Astrocyte (in vitro differentiated cells and primary cell): ENCODE data around the gene KLLN. TPM values are rescaled to one million over a fixed set of nuclear protein-coding genes. Genes with fewer than 3 reads are reported as not detected.
A peak's percentile ranks its signal among the peaks of the same experiment; 100 is the strongest.

ENCODE experiments used
- DNase-seq: peaks from one replicate; pipeline ENCODE4 v3.0.0-alpha.2; 2010; ENCODE audit warnings: low read depth
- FAIRE-seq: peaks from 2 replicates; lab custom pipeline; 2011; peaks lifted over from hg19 to GRCh38; lab: Jason Lieb, UNC
- H2AFZ ChIP-seq: 2 replicates; pipeline ENCODE4 v1.6.0; 2012; ENCODE audit warnings: low read depth, low read length, inconsistent platforms
- H3K27ac ChIP-seq: 2 replicates; pipeline ENCODE4 v1.5.1; 2011; ENCODE audit warnings: low read depth, low read length, inconsistent platforms
- H3K27me3 ChIP-seq: 2 replicates; pipeline ENCODE4 v1.6.0; 2011; ENCODE audit warnings: low read length, inconsistent platforms; ENCODE audit not compliant: insufficient read depth
- H3K36me3 ChIP-seq: 2 replicates; pipeline ENCODE4 v1.5.1; 2011; ENCODE audit warnings: low read length, inconsistent platforms; ENCODE audit not compliant: insufficient read depth
- H3K4me1 ChIP-seq: 2 replicates; pipeline ENCODE4 v1.5.1; 2011; ENCODE audit warnings: low read length, inconsistent platforms; ENCODE audit not compliant: insufficient read depth
- H3K4me2 ChIP-seq: 2 replicates; pipeline ENCODE4 v1.6.0; 2012; ENCODE audit warnings: low read length, inconsistent platforms
- H3K4me3 ChIP-seq: 2 replicates; pipeline ENCODE4 v1.5.1; 2011; ENCODE audit warnings: low read depth, mild to moderate bottlenecking, low read length, inconsistent platforms; ENCODE audit not compliant: insufficient read depth
- H3K79me2 ChIP-seq: 2 replicates; pipeline ENCODE4 v1.6.0; 2012; ENCODE audit warnings: mild to moderate bottlenecking, low read length, inconsistent platforms; ENCODE audit not compliant: insufficient read depth
- H3K9ac ChIP-seq: 2 replicates; pipeline ENCODE4 v1.6.0; 2012; ENCODE audit warnings: mild to moderate bottlenecking, low read length, inconsistent platforms
- H3K9me3 ChIP-seq: 2 replicates; pipeline ENCODE4 v1.5.1; 2012; ENCODE audit warnings: low read depth, mild to moderate bottlenecking, low read length, inconsistent platforms; ENCODE audit not compliant: insufficient read depth
- H4K20me1 ChIP-seq: 2 replicates; pipeline ENCODE4 v1.6.0; 2012; ENCODE audit warnings: low read length, inconsistent platforms; ENCODE audit not compliant: insufficient read depth
- H3K27ac Mint-ChIP-seq: one replicate; pipeline ENCODE4 v1.8.0; 2021; ENCODE audit warnings: mild to moderate bottlenecking, mixed read lengths; ENCODE audit not compliant: unreplicated experiment
- H3K27me3 Mint-ChIP-seq: one replicate; pipeline ENCODE4 v1.8.0; 2021; ENCODE audit warnings: low read depth, mixed read lengths; ENCODE audit not compliant: unreplicated experiment
- H3K36me3 Mint-ChIP-seq: one replicate; pipeline ENCODE4 v1.8.0; 2021; ENCODE audit warnings: low read depth, mixed read lengths; ENCODE audit not compliant: unreplicated experiment
- H3K4me1 Mint-ChIP-seq: one replicate; pipeline ENCODE4 v1.8.0; 2021; ENCODE audit warnings: low read depth, mixed read lengths; ENCODE audit not compliant: unreplicated experiment
- H3K4me3 Mint-ChIP-seq: one replicate; pipeline ENCODE4 v1.8.0; 2021; ENCODE audit warnings: mild to moderate bottlenecking, moderate library complexity, mixed read lengths; ENCODE audit not compliant: unreplicated experiment
- H3K9me3 Mint-ChIP-seq: one replicate; pipeline ENCODE4 v1.8.0; 2021; ENCODE audit warnings: mild to moderate bottlenecking, mixed read lengths; ENCODE audit not compliant: unreplicated experiment
- EZH2 ChIP-seq: IDR thresholded peaks from 2 replicates; pipeline ENCODE4 v1.6.1; 2012; ENCODE audit warnings: mild to moderate bottlenecking, low read length, inconsistent platforms; ENCODE audit not compliant: insufficient read depth
- total RNA-seq: library from RNA; stranded (reverse); gene quantifications from 2 replicates; pipeline ENCODE4 v1.2.1, GENCODE V29; 2021
- TF ChIP-seq, protein P1 (sequence below): IDR thresholded peaks from 2 replicates; pipeline ENCODE4 v1.5.1; 2011; ENCODE audit warnings: low read depth, mild to moderate bottlenecking, inconsistent platforms, low read length, moderate library complexity; ENCODE audit not compliant: insufficient read depth

The KLLN gene
- total RNA-seq, 1 donor from 2014 or later = 1.5 TPM

DNA sequence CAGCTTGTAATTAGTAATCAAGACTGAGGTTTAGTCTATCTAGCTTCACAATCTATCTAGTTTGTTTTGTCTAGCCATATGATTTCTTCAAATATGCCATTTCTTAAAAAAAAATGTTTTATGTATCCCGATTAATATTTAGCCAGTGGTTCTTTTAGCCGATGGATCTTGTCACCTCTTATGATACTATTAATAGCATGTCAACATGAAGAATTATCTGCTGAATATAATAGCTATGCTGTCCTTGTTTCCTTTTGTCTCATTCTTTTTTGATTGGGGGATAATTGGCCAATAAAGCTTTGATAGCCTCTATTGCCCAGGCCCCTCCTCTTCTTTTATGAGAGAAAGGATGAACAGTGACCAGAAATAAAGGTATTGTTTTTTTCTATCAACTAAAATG, 32.9 kb upstream of the KLLN start:
- H3K36me3 ChIP-seq = no peaks in the 10 kb centered on the region
- H3K4me2 ChIP-seq = no peak overlapping the region
- FAIRE-seq (no peak), DNase-seq (no peak)
- no peak overlapping the region for H3K4me3 ChIP-seq
- H3K9me3 ChIP-seq = no peaks in the 10 kb centered on the region
- H3K27ac ChIP-seq = peak overlapping the region; percentile 2
- no peaks in the 10 kb centered on the region for H3K27me3 ChIP-seq
- TF ChIP-seq, protein P1, sequence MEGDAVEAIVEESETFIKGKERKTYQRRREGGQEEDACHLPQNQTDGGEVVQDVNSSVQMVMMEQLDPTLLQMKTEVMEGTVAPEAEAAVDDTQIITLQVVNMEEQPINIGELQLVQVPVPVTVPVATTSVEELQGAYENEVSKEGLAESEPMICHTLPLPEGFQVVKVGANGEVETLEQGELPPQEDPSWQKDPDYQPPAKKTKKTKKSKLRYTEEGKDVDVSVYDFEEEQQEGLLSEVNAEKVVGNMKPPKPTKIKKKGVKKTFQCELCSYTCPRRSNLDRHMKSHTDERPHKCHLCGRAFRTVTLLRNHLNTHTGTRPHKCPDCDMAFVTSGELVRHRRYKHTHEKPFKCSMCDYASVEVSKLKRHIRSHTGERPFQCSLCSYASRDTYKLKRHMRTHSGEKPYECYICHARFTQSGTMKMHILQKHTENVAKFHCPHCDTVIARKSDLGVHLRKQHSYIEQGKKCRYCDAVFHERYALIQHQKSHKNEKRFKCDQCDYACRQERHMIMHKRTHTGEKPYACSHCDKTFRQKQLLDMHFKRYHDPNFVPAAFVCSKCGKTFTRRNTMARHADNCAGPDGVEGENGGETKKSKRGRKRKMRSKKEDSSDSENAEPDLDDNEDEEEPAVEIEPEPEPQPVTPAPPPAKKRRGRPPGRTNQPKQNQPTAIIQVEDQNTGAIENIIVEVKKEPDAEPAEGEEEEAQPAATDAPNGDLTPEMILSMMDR = no peak
- no peak for TF ChIP-seq EZH2
- Mint-ChIP-seq H3K27me3 (no peaks in the 10 kb centered on the region), H3K27ac (no peak overlapping the region), H3K4me3 (no peak overlapping the region), H3K36me3 (peaks cover 19% of the 10 kb centered on the region), H3K9me3 (peaks cover 11% of the 10 kb centered on the region), H3K4me1 (peaks cover 14% of the 10 kb centered on the region)
- no peak overlapping the region for H2AFZ ChIP-seq
- H3K4me1 ChIP-seq = no peaks in the 10 kb centered on the region
- H3K9ac ChIP-seq = no peak overlapping the region
- H4K20me1 ChIP-seq = peaks cover 60% of the 10 kb centered on the region
- peaks cover 81% of the 10 kb centered on the region for H3K79me2 ChIP-seq

DNA sequence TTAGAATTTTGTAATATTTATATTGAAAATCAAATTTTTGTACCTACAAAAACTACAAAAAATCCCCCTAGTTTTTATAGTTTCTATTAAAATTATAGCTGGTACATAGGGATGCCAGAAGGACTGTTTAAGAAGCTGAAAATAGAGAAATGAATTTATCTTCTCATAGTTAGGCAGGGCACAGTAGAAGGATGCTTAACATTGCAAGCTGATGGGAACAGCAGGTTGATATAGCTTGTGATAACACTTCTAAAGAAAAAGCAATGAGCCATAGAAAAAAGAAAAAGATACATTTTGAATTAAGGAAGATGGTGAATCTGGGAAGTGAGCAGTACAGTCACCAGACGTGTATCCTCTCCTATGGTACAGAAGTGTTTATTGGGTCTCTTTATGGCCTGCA, 32.1 kb upstream of the KLLN start:
- no peaks in the 10 kb centered on the region for H3K27me3 Mint-ChIP-seq
- Histone ChIP-seq H3K4me2 (no peak overlapping the region), H3K27ac (no peak overlapping the region), H3K9me3 (no peaks in the 10 kb centered on the region), H4K20me1 (peaks cover 67% of the 10 kb centered on the region), H3K79me2 (peaks cover 83% of the 10 kb centered on the region), H2AFZ (no peak overlapping the region), H3K27me3 (no peaks in the 10 kb centered on the region), H3K4me3 (no peak overlapping the region), H3K36me3 (no peaks in the 10 kb centered on the region), H3K4me1 (no peaks in the 10 kb centered on the region), H3K9ac (no peak overlapping the region)
- DNase-seq (no peak), FAIRE-seq (no peak)
- H3K36me3 Mint-ChIP-seq = peaks cover 14% of the 10 kb centered on the region
- H3K27ac Mint-ChIP-seq = no peak overlapping the region
- H3K4me3 Mint-ChIP-seq = no peak overlapping the region
- no peak for TF ChIP-seq EZH2
- TF ChIP-seq, protein P1 = no peak
- H3K9me3 Mint-ChIP-seq = peaks cover 11% of the 10 kb centered on the region
- H3K4me1 Mint-ChIP-seq = peaks cover 12% of the 10 kb centered on the region

DNA sequence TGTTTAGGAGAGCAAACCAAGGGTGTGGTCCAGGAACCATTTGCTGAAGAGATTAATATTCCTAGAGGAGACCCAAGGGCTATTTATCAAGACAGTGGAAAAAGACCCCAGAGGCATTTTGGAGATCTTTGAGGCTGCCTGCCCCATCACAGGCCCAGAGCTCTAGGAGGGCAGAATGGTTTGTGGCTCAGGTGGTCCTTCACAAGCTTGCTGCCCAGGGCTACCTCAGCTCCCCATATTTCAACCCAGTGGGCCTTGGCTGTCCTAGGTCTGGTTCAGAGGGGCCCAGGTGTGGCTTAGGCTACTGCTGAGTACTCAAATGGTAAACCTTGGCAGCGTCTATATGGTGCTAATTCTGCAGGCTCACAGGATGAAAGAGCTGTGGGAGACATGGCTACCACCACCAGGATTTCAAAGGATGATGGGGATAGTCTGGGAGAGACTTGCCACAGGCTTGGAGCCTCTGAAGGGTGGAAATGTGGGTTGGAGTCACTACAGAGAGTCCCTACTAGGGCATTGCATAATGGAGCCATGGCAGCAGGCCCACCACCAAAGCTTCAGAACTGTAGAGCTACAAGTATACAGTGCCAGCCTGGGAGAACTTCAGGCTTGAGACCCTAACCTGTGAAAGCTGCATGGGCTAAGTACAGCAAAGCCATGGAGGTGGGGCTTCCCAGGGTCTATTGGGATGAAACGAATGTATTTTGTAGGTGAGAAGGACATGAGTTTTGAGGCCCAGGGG, 24.4 kb upstream of the KLLN start:
- peaks cover 72% of the 10 kb centered on the region for H4K20me1 ChIP-seq
- peaks cover 100% of the 10 kb centered on the region for H3K79me2 ChIP-seq
- no peaks in the 10 kb centered on the region for H3K4me1 ChIP-seq
- no peaks in the 10 kb centered on the region for H3K9me3 ChIP-seq
- FAIRE-seq (no peak), DNase-seq (no peak)
- no peak overlapping the region for H3K27ac ChIP-seq
- H3K9ac ChIP-seq = no peak overlapping the region
- no peak overlapping the region for H3K4me2 ChIP-seq
- Mint-ChIP-seq H3K27ac (no peak overlapping the region), H3K36me3 (peaks cover 14% of the 10 kb centered on the region), H3K4me1 (peaks cover 4% of the 10 kb centered on the region), H3K27me3 (no peaks in the 10 kb centered on the region), H3K4me3 (no peak overlapping the region), H3K9me3 (no peaks in the 10 kb centered on the region)
- H2AFZ ChIP-seq = no peak overlapping the region
- H3K36me3 ChIP-seq = peaks cover 5% of the 10 kb centered on the region
- no peak for TF ChIP-seq EZH2
- TF ChIP-seq, protein P1 = no peak
- H3K4me3 ChIP-seq = no peak overlapping the region
- H3K27me3 ChIP-seq = no peaks in the 10 kb centered on the region
